ENCODE results near the gene ORMDL3.
"Not testable (repeated sequence)": the region's sequence is repeated elsewhere in the genome, so short reads cannot be mapped to it uniquely, and the experiment has no call there.

ORMDL3 gene

GRCh38 chr17:39953471-39953888 lies 26.1 kb upstream of the ORMDL3 start:
- TF ChIP-seq POLR2AphosphoS5 (IDR thresholded peaks at IDR 0.05; ENCODE audit: borderline replicate concordance, low read depth, low read length) (no peak), FOXP2 (optimal IDR thresholded peaks at IDR 0.05; ENCODE audit: control extremely low read depth, extremely low read length, insufficient read depth) (no peak), EZH2 (IDR thresholded peaks at IDR 0.05) (no peak)
- Histone ChIP-seq H3K36me3 (ENCODE audit: insufficient read depth, low read length) (no peaks in the 10 kb centered on the region), H3K9me3 (ENCODE audit: low read depth, low read length) (no peaks in the 10 kb centered on the region), H3K27ac (no peak overlapping the region), H3K9ac (ENCODE audit: insufficient read length) (no peak overlapping the region), H3K4me3 (peak overlapping the region; percentile 68)
- DNase-seq (ENCODE audit: low read depth, low spot score): no peak

- no peaks in the 10 kb centered on the region for H3K9me3 ChIP-seq (ENCODE audit: low read depth, low read length)
- H3K27ac ChIP-seq: no peak overlapping the region
- DNase-seq (ENCODE audit: low read depth, low spot score): peak; percentile 32
- H3K36me3 ChIP-seq (ENCODE audit: insufficient read depth, low read length): no peaks in the 10 kb centered on the region
- no peak for TF ChIP-seq POLR2AphosphoS5 (IDR thresholded peaks at IDR 0.05; ENCODE audit: borderline replicate concordance, low read depth, low read length)
- no peak for TF ChIP-seq FOXP2 (optimal IDR thresholded peaks at IDR 0.05; ENCODE audit: control extremely low read depth, extremely low read length, insufficient read depth)
- no peak for TF ChIP-seq EZH2 (IDR thresholded peaks at IDR 0.05)
- peak overlapping the region; percentile 68 for H3K4me3 ChIP-seq
- no peak overlapping the region for H3K9ac ChIP-seq (ENCODE audit: insufficient read length)
Measured at GRCh38 chr17:39952680-39953470, 25.5 kb upstream of the ORMDL3 start.

- H3K4me3 ChIP-seq: peak overlapping the region; percentile 55; the same call in 1 of the 2 replicates
- TF ChIP-seq EZH2 (IDR thresholded peaks at IDR 0.05): no peak
- no peak for TF ChIP-seq FOXP2 (optimal IDR thresholded peaks at IDR 0.05; ENCODE audit: control extremely low read depth, extremely low read length, insufficient read depth)
- TF ChIP-seq POLR2AphosphoS5 (IDR thresholded peaks at IDR 0.05; ENCODE audit: borderline replicate concordance, low read depth, low read length): no peak
- no peak overlapping the region for H3K9ac ChIP-seq (ENCODE audit: insufficient read length)
- no peaks in the 10 kb centered on the region for H3K36me3 ChIP-seq (ENCODE audit: insufficient read depth, low read length)
- no peak overlapping the region for H3K27ac ChIP-seq
- H3K9me3 ChIP-seq (ENCODE audit: low read depth, low read length): no peaks in the 10 kb centered on the region
- DNase-seq (ENCODE audit: low read depth, low spot score): no peak
Measured at GRCh38 chr17:39951924-39952679, 24.7 kb upstream of the ORMDL3 start.

GRCh38 chr17:39950871-39951348 lies 23.5 kb upstream of the ORMDL3 start:
- TF ChIP-seq POLR2AphosphoS5 (IDR thresholded peaks at IDR 0.05; ENCODE audit: borderline replicate concordance, low read depth, low read length) (no peak), EZH2 (IDR thresholded peaks at IDR 0.05) (no peak), FOXP2 (optimal IDR thresholded peaks at IDR 0.05; ENCODE audit: control extremely low read depth, extremely low read length, insufficient read depth) (no peak)
- DNase-seq (ENCODE audit: low read depth, low spot score): no peak
- Histone ChIP-seq H3K9me3 (ENCODE audit: low read depth, low read length) (no peaks in the 10 kb centered on the region), H3K36me3 (ENCODE audit: insufficient read depth, low read length) (no peaks in the 10 kb centered on the region), H3K4me3 (no peak overlapping the region), H3K9ac (ENCODE audit: insufficient read length) (no peak overlapping the region), H3K27ac (no peak overlapping the region)

GRCh38 chr17:39949028-39949427 lies 21.6 kb upstream of the ORMDL3 start:
- TF ChIP-seq FOXP2 (optimal IDR thresholded peaks at IDR 0.05; ENCODE audit: control extremely low read depth, extremely low read length, insufficient read depth): no peak
- no peak for TF ChIP-seq EZH2 (IDR thresholded peaks at IDR 0.05)
- no peak for TF ChIP-seq POLR2AphosphoS5 (IDR thresholded peaks at IDR 0.05; ENCODE audit: borderline replicate concordance, low read depth, low read length)
- H3K9me3 ChIP-seq (ENCODE audit: low read depth, low read length): no peaks in the 10 kb centered on the region
- no peak overlapping the region for H3K9ac ChIP-seq (ENCODE audit: insufficient read length)
- H3K36me3 ChIP-seq (ENCODE audit: insufficient read depth, low read length): no peaks in the 10 kb centered on the region
- H3K4me3 ChIP-seq: no peak overlapping the region
- peak overlapping the region; percentile 42; the same call in 1 of the 2 replicates for H3K27ac ChIP-seq
- DNase-seq (ENCODE audit: low read depth, low spot score): no peak

- peak overlapping the region; percentile 42; the same call in 1 of the 2 replicates for H3K27ac ChIP-seq
- DNase-seq (ENCODE audit: low read depth, low spot score): not testable (repeated sequence)
Measured at GRCh38 chr17:39948489-39948828, 21.1 kb upstream of the ORMDL3 start.

GRCh38 chr17:39946551-39947330 lies 19.3 kb upstream of the ORMDL3 start:
- TF ChIP-seq EZH2 (IDR thresholded peaks at IDR 0.05) (no peak), POLR2AphosphoS5 (IDR thresholded peaks at IDR 0.05; ENCODE audit: borderline replicate concordance, low read depth, low read length) (no peak)
- no peak for DNase-seq (ENCODE audit: low read depth, low spot score)
- Histone ChIP-seq H3K9me3 (ENCODE audit: low read depth, low read length) (no peaks in the 10 kb centered on the region), H3K36me3 (ENCODE audit: insufficient read depth, low read length) (no peaks in the 10 kb centered on the region), H3K27ac (no peak overlapping the region), H3K4me3 (no peak overlapping the region), H3K9ac (ENCODE audit: insufficient read length) (no peak overlapping the region)

More at GRCh38 chr17:39948489-39948828, 21.1 kb upstream of the ORMDL3 start:
- not testable (repeated sequence) for H3K9me3 ChIP-seq (ENCODE audit: low read depth, low read length); H3K4me3 ChIP-seq; H3K36me3 ChIP-seq (ENCODE audit: insufficient read depth, low read length); H3K9ac ChIP-seq (ENCODE audit: insufficient read length)

- Histone ChIP-seq H3K4me3 (no peak overlapping the region), H3K9me3 (ENCODE audit: low read depth, low read length) (no peaks in the 10 kb centered on the region), H3K9ac (ENCODE audit: insufficient read length) (no peak overlapping the region), H3K27ac (no peak overlapping the region), H3K36me3 (ENCODE audit: insufficient read depth, low read length) (no peaks in the 10 kb centered on the region)
- DNase-seq (ENCODE audit: low read depth, low spot score): no peak
- TF ChIP-seq EZH2 (IDR thresholded peaks at IDR 0.05) (no peak), FOXP2 (optimal IDR thresholded peaks at IDR 0.05; ENCODE audit: control extremely low read depth, extremely low read length, insufficient read depth) (no peak), POLR2AphosphoS5 (IDR thresholded peaks at IDR 0.05; ENCODE audit: borderline replicate concordance, low read depth, low read length) (no peak)
Measured at GRCh38 chr17:39944393-39944711, 17.0 kb upstream of the ORMDL3 start.
